Measurements from ENCODE around the gene CERK.

CERK gene

GRCh38 chr22:46676881-46677280, 61.2 kb downstream of the CERK start:
- H3K27me3 ChIP-seq (ENCODE audit: insufficient read depth, poor library complexity, severe bottlenecking), result no peaks in the 10 kb centered on the region
- no peak for DNase-seq (ENCODE audit: low read depth in 1 of 2, low spot score in 1 of 2)
- no peak overlapping the region; the same call in 1 of the 2 replicates for H3K27ac ChIP-seq (replicated peaks)
- H3K4me3 ChIP-seq (replicated peaks; ENCODE audit: insufficient read depth, low read length), result no peak overlapping the region
- TF ChIP-seq, protein P1, sequence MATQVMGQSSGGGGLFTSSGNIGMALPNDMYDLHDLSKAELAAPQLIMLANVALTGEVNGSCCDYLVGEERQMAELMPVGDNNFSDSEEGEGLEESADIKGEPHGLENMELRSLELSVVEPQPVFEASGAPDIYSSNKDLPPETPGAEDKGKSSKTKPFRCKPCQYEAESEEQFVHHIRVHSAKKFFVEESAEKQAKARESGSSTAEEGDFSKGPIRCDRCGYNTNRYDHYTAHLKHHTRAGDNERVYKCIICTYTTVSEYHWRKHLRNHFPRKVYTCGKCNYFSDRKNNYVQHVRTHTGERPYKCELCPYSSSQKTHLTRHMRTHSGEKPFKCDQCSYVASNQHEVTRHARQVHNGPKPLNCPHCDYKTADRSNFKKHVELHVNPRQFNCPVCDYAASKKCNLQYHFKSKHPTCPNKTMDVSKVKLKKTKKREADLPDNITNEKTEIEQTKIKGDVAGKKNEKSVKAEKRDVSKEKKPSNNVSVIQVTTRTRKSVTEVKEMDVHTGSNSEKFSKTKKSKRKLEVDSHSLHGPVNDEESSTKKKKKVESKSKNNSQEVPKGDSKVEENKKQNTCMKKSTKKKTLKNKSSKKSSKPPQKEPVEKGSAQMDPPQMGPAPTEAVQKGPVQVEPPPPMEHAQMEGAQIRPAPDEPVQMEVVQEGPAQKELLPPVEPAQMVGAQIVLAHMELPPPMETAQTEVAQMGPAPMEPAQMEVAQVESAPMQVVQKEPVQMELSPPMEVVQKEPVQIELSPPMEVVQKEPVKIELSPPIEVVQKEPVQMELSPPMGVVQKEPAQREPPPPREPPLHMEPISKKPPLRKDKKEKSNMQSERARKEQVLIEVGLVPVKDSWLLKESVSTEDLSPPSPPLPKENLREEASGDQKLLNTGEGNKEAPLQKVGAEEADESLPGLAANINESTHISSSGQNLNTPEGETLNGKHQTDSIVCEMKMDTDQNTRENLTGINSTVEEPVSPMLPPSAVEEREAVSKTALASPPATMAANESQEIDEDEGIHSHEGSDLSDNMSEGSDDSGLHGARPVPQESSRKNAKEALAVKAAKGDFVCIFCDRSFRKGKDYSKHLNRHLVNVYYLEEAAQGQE (IDR thresholded peaks at IDR 0.05; ENCODE audit: insufficient replicate concordance, low read depth), result no peak
- TF ChIP-seq, protein P2, sequence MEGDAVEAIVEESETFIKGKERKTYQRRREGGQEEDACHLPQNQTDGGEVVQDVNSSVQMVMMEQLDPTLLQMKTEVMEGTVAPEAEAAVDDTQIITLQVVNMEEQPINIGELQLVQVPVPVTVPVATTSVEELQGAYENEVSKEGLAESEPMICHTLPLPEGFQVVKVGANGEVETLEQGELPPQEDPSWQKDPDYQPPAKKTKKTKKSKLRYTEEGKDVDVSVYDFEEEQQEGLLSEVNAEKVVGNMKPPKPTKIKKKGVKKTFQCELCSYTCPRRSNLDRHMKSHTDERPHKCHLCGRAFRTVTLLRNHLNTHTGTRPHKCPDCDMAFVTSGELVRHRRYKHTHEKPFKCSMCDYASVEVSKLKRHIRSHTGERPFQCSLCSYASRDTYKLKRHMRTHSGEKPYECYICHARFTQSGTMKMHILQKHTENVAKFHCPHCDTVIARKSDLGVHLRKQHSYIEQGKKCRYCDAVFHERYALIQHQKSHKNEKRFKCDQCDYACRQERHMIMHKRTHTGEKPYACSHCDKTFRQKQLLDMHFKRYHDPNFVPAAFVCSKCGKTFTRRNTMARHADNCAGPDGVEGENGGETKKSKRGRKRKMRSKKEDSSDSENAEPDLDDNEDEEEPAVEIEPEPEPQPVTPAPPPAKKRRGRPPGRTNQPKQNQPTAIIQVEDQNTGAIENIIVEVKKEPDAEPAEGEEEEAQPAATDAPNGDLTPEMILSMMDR (IDR thresholded peaks at IDR 0.05; ENCODE audit: insufficient read depth, low read length), result no peak
- TF ChIP-seq SPI1 (IDR thresholded peaks at IDR 0.05; ENCODE audit: borderline replicate concordance, low read depth), result no peak
- no peak for TF ChIP-seq POLR2AphosphoS5 (IDR thresholded peaks at IDR 0.05; ENCODE audit: low read depth)
- no peak for TF ChIP-seq GABPA (IDR thresholded peaks at IDR 0.05; ENCODE audit: low read depth)

GRCh38 chr22:46676479-46676878, 61.6 kb downstream of the CERK start:
- Histone ChIP-seq H3K27me3 (ENCODE audit: insufficient read depth, poor library complexity, severe bottlenecking) (no peaks in the 10 kb centered on the region), H3K4me3 (replicated peaks; ENCODE audit: insufficient read depth, low read length) (no peak overlapping the region), H3K27ac (replicated peaks) (no peak overlapping the region; the same call in 1 of the 2 replicates)
- TF ChIP-seq, protein P2 (IDR thresholded peaks at IDR 0.05; ENCODE audit: insufficient read depth, low read length), result no peak
- TF ChIP-seq, protein P1 (IDR thresholded peaks at IDR 0.05; ENCODE audit: insufficient replicate concordance, low read depth), result no peak
- TF ChIP-seq GABPA (IDR thresholded peaks at IDR 0.05; ENCODE audit: low read depth) (no peak), SPI1 (IDR thresholded peaks at IDR 0.05; ENCODE audit: borderline replicate concordance, low read depth) (no peak), POLR2AphosphoS5 (IDR thresholded peaks at IDR 0.05; ENCODE audit: low read depth) (no peak)
- no peak for DNase-seq (ENCODE audit: low read depth in 1 of 2, low spot score in 1 of 2)

DNA sequence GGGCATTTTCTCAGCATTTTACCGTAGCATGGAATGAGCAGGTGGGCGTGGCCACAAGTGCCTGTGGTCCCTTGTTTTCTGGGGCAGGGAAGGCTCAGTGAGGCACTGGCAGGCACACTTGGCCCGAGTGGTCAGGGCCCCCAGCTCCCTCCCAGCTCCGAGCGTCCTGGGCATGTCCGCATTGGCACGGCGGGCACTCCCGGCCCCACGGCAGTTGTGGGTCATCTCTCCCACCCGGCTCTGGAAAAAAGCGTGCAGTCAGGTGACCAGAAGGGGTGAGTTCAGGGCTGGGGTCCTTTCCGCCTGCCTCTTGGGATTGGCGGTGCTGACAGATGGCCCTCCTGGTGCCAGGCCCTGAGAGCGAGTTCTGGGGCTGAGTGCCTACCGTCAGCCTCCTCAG, 62.1 kb downstream of the CERK start:
- DNase-seq (ENCODE audit: low read depth in 1 of 2, low spot score in 1 of 2), result no peak
- Histone ChIP-seq H3K4me3 (replicated peaks; ENCODE audit: insufficient read depth, low read length) (no peak overlapping the region), H3K27me3 (ENCODE audit: insufficient read depth, poor library complexity, severe bottlenecking) (no peaks in the 10 kb centered on the region), H3K27ac (replicated peaks) (no peak overlapping the region; the same call in 1 of the 2 replicates)
- TF ChIP-seq POLR2AphosphoS5 (IDR thresholded peaks at IDR 0.05; ENCODE audit: low read depth) (no peak), SPI1 (IDR thresholded peaks at IDR 0.05; ENCODE audit: borderline replicate concordance, low read depth) (no peak)
- TF ChIP-seq, protein P2 (IDR thresholded peaks at IDR 0.05; ENCODE audit: insufficient read depth, low read length), result no peak

GRCh38 chr22:46675479-46675878, 62.6 kb downstream of the CERK start:
- no peaks in the 10 kb centered on the region for H3K27me3 ChIP-seq (ENCODE audit: insufficient read depth, poor library complexity, severe bottlenecking)
- TF ChIP-seq POLR2AphosphoS5 (IDR thresholded peaks at IDR 0.05; ENCODE audit: low read depth) (no peak), SPI1 (IDR thresholded peaks at IDR 0.05; ENCODE audit: borderline replicate concordance, low read depth) (no peak), GABPA (IDR thresholded peaks at IDR 0.05; ENCODE audit: low read depth) (no peak)
- TF ChIP-seq, protein P1 (IDR thresholded peaks at IDR 0.05; ENCODE audit: insufficient replicate concordance, low read depth), result no peak
- TF ChIP-seq, protein P2 (IDR thresholded peaks at IDR 0.05; ENCODE audit: insufficient read depth, low read length), result no peak
- DNase-seq (ENCODE audit: low read depth in 1 of 2, low spot score in 1 of 2), result no peak
- H3K27ac ChIP-seq (replicated peaks), result no peak overlapping the region; the same call in none of the 2 replicates
- no peak overlapping the region for H3K4me3 ChIP-seq (replicated peaks; ENCODE audit: insufficient read depth, low read length)

Measured in HL-60 (cell line).